ENCODE data around the gene DECR2. TPM values are rescaled to one million over a fixed set of nuclear protein-coding genes. Genes with fewer than 3 reads are reported as not detected.

DECR2 gene
- total and polyA plus RNA-seq, 2 of the 4 experiments (the other 2 are of a cell fraction) = 3.9 to 26.7 TPM

- Histone ChIP-seq H3K4me2 (ENCODE audit: low read depth, low read length) (no peak overlapping the region), H3K9me1 (ENCODE audit: insufficient read depth, low read length) (peaks cover 17% of the 10 kb centered on the region), H4K5ac (ENCODE audit: low read depth, low read length) (no peak overlapping the region), H3K4ac (ENCODE audit: low read depth, low read length) (no peak overlapping the region), H3K27ac (ENCODE audit: insufficient read depth, low read length) (no peak overlapping the region), H2BK5ac (ENCODE audit: low read depth, low read length, poor library complexity, severe bottlenecking) (no peak overlapping the region), H3K4me1 (ENCODE audit: control insufficient read depth, insufficient read depth, low read length) (peaks cover 9% of the 10 kb centered on the region), H2BK20ac (ENCODE audit: low read depth, low read length) (no peak overlapping the region), H4K8ac (ENCODE audit: low read depth in 2 of 2, low read length in 2 of 2) (no peak overlapping the region), H4K20me1 (ENCODE audit: insufficient read depth, low read length) (peaks cover 40% of the 10 kb centered on the region), H3K18ac (ENCODE audit: low read depth, low read length) (no peak overlapping the region), H3K9me3 (ENCODE audit: control insufficient read depth, insufficient read depth, low read length) (no peaks in the 10 kb centered on the region), H2AK9ac (replicated peaks; ENCODE audit: low read depth, low read length, poor library complexity) (no peak overlapping the region), H3K9ac (ENCODE audit: low read depth, low read length) (no peak overlapping the region), H2BK15ac (ENCODE audit: low read depth, low read length) (no peak overlapping the region), H3K56ac (ENCODE audit: extremely low read depth, insufficient read depth, low read length) (no peak overlapping the region), H3K4me3 (ENCODE audit: insufficient read depth, low read depth, low read length) (no peak overlapping the region), H4K91ac (ENCODE audit: insufficient read depth, low read depth, low read length) (no peak overlapping the region), H3K23ac (ENCODE audit: low read depth, low read length) (no peak overlapping the region), H2BK120ac (ENCODE audit: low read depth, low read length) (no peak overlapping the region), H2AFZ (replicated peaks; ENCODE audit: low read length, poor library complexity) (no peak overlapping the region), H3K27me3 (ENCODE audit: control insufficient read depth, insufficient read depth, low read length) (no peaks in the 10 kb centered on the region), H3K36me3 (ENCODE audit: control insufficient read depth, insufficient read depth, low read length) (no peaks in the 10 kb centered on the region), H3K79me1 (ENCODE audit: low read depth in 1 of 2, low read length in 2 of 2) (peaks cover 10 to 50% of the 10 kb centered on the region in 2 experiments; a peak in 3 of 4 replicates), H3K14ac (replicated peaks; ENCODE audit: low read depth, low read length) (no peak overlapping the region), H2AK5ac (ENCODE audit: low read depth, low read length) (no peak overlapping the region)
- DNase-seq (no peak), ATAC-seq (ENCODE audit: low read depth) (no peak)
- no TSS peak for BruUV-seq (replicated peaks)
- TF ChIP-seq MAZ (IDR thresholded peaks at IDR 0.05; ENCODE audit: borderline replicate concordance, low read depth, low read length) (no peak), POLR2A (IDR thresholded peaks at IDR 0.05; ENCODE audit: low read depth, low read length) (no peak), CEBPB (IDR thresholded peaks at IDR 0.05; ENCODE audit: low read depth, low read length) (no peak)
- dilution Hi-C loops (cut with HindIII; ENCODE audit: low sequenced_read_pairs, unreplicated experiment) (no loop called here), in situ Hi-C loops (cut with MboI; ENCODE audit: low sequenced_read_pairs) (no loop called here), intact Hi-C loops (cut with micrococcal nuclease) (no loop called here)
- 70% methylated on average over 4 of the region's 13 CpGs; no CpG with 5 or more reads in 1 of the 2 experiments for WGBS, 2 experiments (ENCODE audit: extremely low coverage in 2 of 2, insufficient read length in 1 of 2)
- ChIA-PET POLR2A (ENCODE audit: unreplicated experiment) (no interaction called here), CTCF (no interaction called here)
Measured at GRCh38 chr16:454397-454940, 52.8 kb downstream of the DECR2 start.

Measured in IMR-90 (cell line).